Kidney epithelial cell (primary cell): ENCODE measurements around the gene CDH12. TPM values are rescaled to one million over a fixed set of nuclear protein-coding genes. Genes with fewer than 3 reads are reported as not detected.

ENCODE experiments used
- DNase-seq: peaks from one replicate; pipeline ENCODE4 v3.0.0-alpha.2; 2010; ENCODE audit warnings: low read depth
- H3K27me3 ChIP-seq: 2 replicates; pipeline ENCODE4 v1.6.0; 2011; ENCODE audit warnings: low read length; ENCODE audit not compliant: control insufficient read depth, insufficient read depth
- H3K36me3 ChIP-seq: 2 replicates; pipeline ENCODE4 v1.5.1; 2011; ENCODE audit warnings: low read length; ENCODE audit not compliant: control insufficient read depth, insufficient read depth
- H3K4me3 ChIP-seq: 2 replicates; pipeline ENCODE4 v1.5.1; 2011; ENCODE audit warnings: low read depth, mild to moderate bottlenecking, control low read depth, low read length
- total RNA-seq: library from RNA; depleted of rRNA; stranded (reverse); fragments of >200 nt; gene quantifications from 2 replicates; pipeline ENCODE4 v1.2.3, GENCODE V29; 2015
- TF ChIP-seq, protein P1 (sequence below): IDR thresholded peaks from 2 replicates; pipeline ENCODE4 v1.5.1; 2011; ENCODE audit warnings: mild to moderate bottlenecking, moderate library complexity, low read length, control low read depth, inconsistent platforms; ENCODE audit not compliant: insufficient read depth, poor library complexity, severe bottlenecking

Gene CDH12
- total RNA-seq, 1 donor from 2014 or later = not detected

GRCh38 chr5:22432905-22433304, 420.2 kb downstream of the CDH12 start:
- no peaks in the 10 kb centered on the region for H3K36me3 ChIP-seq
- TF ChIP-seq, protein P1, sequence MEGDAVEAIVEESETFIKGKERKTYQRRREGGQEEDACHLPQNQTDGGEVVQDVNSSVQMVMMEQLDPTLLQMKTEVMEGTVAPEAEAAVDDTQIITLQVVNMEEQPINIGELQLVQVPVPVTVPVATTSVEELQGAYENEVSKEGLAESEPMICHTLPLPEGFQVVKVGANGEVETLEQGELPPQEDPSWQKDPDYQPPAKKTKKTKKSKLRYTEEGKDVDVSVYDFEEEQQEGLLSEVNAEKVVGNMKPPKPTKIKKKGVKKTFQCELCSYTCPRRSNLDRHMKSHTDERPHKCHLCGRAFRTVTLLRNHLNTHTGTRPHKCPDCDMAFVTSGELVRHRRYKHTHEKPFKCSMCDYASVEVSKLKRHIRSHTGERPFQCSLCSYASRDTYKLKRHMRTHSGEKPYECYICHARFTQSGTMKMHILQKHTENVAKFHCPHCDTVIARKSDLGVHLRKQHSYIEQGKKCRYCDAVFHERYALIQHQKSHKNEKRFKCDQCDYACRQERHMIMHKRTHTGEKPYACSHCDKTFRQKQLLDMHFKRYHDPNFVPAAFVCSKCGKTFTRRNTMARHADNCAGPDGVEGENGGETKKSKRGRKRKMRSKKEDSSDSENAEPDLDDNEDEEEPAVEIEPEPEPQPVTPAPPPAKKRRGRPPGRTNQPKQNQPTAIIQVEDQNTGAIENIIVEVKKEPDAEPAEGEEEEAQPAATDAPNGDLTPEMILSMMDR = no peak
- DNase-seq = no peak
- no peaks in the 10 kb centered on the region for H3K27me3 ChIP-seq
- no peak overlapping the region for H3K4me3 ChIP-seq

DNA sequence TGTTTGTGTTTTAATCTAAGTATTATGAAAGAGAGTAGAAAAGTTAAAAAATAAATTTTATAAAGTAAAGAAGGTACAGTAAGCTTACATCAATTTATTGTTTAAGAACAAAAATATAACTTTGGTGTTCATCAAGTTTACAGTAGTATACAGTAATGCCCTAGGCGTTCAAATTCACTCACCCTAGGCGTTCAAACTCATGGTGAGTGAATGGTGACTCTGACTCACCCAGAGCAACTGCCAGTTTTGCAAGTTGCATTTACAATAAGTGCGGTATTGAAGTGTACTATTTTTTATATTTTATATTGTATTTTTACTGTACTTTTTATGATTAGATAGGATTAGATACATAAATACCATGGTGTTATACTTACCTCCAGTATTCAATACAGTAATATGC, 421.3 kb downstream of the CDH12 start:
- DNase-seq = no peak
- no peaks in the 10 kb centered on the region for H3K36me3 ChIP-seq
- no peak overlapping the region for H3K4me3 ChIP-seq
- no peaks in the 10 kb centered on the region for H3K27me3 ChIP-seq
- TF ChIP-seq, protein P1 = no peak

DNA sequence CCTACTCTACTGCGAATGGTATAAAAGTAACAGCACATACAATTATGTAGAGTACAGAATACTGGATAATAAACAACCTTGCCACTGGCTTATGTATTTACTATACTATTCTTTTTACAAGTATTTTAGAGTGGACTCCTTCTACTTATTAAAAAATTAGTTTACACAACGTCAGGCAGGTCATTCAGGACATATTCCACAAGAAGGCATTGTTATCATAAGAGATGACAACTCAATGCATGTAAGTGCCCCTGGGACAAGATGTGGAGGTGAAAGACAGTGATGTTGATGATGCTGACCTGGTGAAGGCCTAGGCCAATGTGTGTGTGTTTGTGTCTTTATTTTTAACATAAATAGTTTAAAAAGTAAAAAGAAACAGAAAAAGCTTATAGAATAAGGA, 421.7 kb downstream of the CDH12 start:
- DNase-seq = no peak
- Histone ChIP-seq H3K27me3 (no peaks in the 10 kb centered on the region), H3K4me3 (no peak overlapping the region), H3K36me3 (no peaks in the 10 kb centered on the region)
- TF ChIP-seq, protein P1 = no peak

GRCh38 chr5:22411554-22412349, 441.4 kb downstream of the CDH12 start:
- Histone ChIP-seq H3K4me3 (no peak overlapping the region), H3K27me3 (no peaks in the 10 kb centered on the region), H3K36me3 (no peaks in the 10 kb centered on the region)
- TF ChIP-seq, protein P1 = no peak
- no peak for DNase-seq

DNA sequence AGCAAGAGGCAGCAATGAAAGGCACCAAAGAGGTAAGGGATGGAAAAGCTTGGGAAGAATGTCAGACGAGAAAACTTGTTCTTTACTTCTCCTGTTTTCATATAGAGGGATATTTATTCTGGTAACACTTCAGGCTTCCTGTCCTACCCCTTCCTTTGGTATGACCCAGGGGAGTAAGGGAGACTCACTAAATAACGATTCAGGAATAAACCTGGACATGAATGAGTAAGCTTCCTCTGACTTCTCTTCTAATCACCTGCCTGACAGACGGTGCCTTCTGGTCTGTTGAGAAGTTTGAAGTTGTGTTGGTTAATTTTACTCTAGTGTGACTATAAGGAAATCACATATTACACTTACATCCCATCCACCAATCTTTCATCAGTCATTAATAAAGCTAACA, 461.2 kb downstream of the CDH12 start:
- no peak overlapping the region for H3K4me3 ChIP-seq
- no peaks in the 10 kb centered on the region for H3K27me3 ChIP-seq
- TF ChIP-seq, protein P1 = no peak
- no peaks in the 10 kb centered on the region for H3K36me3 ChIP-seq
- no peak for DNase-seq

DNA sequence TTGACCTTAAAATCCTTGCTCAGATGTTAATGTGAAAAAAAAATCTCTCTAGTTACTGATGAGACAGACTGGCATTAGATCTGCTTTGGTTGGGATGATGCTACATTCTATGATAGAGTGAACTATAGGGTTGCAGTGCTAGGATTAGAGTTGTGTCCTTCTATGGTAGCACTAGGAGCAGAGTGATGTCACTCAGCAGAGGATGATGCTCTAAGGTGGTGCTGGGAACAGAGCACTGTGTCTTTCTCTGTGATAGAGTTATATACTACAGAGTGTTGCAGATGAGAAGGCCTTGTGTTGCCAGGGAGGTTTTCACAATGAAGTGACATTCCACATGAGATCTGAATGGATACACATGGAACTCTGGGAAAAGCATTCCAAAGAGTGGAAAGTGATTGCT, 462.3 kb downstream of the CDH12 start:
- Histone ChIP-seq H3K4me3 (no peak overlapping the region), H3K27me3 (no peaks in the 10 kb centered on the region), H3K36me3 (no peaks in the 10 kb centered on the region)
- no peak for DNase-seq
- TF ChIP-seq, protein P1 = no peak
